Stimulated activated CD8-positive, alpha-beta memory T cell treated with anti-CD3 and anti-CD28 coated beads, Interleukin-12 subunit alpha, Interleukin-12 subunit beta, amount 100 ng/mL, for 24 hours (primary cell): Measurements from ENCODE around the gene ADAMTSL1.
"Not testable (repeated sequence)": the region's sequence is repeated elsewhere in the genome, so short reads cannot be mapped to it uniquely, and the experiment has no call there.

Source experiments
- DNase-seq: peaks from one replicate; pipeline ENCODE4 v3.0.0-alpha.2; 2020; ENCODE audit errors: extremely low read depth

ADAMTSL1 gene

DNA sequence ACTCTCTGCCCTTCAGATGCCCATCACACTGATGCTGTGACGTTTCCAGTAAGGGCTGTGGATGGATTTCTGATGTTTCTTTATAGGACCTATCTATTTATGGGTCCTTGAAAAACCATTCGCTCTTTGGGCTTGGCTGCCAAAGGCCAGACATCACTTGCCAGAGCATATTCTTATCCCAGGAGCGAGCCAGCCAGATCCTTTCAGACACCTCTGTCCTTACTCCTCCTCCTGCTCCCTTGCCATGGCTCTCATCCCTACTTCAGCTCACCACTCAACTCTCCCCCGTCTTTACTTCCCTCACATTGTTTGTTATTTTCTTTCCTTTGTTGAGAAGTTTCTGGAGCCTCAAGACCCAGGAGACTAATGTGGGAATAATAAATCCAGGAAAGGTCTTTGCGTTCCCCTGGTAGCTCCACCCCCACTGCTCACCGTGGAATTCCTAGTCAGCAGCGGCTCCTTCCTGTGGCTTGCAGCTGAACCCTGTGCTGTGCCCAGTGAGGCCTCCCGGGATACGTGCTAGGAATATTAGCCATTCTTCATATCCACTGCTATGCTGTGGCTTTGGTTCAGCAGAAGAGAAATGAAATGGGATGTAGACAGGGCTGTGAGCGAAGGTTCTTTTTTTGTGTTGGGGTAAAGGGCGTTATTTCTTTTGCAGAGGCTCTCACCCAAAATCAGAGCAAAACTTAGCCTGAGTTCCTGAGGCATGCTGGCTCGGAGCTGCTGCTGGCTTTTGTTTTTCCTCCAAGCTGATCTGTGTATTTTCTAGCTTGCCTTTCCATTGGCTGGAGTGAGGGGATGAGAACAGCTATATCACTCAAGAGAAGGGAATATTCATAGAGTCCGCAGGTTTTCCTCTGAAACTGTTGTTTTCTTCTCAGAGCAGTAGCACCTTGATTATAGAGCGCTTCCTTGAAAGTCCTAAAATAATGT, 387.9 kb downstream of the ADAMTSL1 start:
- DNase-seq: no peak

DNA sequence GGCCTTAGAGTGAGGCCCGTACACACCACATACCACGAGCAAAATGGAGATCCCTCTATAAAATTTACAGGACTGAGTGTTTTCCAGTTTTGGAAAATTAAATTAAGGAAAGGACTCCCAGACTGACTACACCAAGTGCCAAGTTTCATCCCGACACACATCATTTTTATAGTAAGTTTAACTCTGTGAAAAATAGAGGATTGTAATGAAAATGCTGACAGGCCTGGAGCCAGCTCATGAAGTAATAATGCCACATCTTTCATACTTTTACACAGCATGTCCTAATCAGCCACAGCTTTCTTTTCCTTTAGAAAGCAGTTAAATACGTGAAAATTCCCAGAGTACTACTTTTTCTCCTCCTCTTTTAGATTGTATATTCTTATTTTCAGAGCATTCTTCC, 389.8 kb downstream of the ADAMTSL1 start:
- no peak for DNase-seq

DNA sequence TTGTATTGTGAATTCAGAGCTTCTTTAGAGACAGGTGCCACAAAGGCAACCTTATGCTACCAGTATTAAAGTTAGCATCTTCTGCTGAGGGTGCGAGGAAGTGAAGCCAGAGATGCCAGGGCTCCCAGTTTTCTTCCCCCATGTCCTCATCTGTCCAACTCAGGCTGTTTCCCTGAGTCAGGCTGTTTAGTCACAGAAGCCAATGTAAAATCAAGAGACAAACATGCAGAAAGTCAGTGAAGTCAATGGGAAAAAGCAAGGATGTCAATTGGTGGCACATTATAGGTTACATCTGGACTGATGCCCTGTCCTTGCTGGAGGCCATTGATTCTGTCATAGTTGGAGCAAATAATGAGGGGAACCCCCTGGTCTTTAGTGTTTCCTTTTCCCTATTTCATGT, 390.6 kb downstream of the ADAMTSL1 start:
- no peak for DNase-seq

DNA sequence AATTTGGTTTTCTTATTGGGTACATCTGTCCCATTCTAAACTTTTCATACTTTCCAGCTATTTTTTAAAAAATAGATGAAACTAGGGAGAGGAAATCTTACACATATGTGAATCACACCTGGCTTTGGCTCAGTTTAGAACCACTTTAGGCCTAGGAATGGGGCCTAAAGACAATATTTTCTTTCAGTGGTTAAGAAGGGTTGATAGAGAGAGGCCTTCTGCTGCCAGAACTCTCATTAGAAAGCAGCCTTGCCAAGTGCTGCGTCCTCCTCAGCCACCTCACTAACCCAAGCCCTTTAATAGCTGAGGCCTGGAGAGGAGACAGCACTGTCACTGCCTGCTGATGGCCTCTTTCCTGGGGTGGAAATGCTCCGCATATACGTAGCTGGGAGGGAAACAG, 391.6 kb downstream of the ADAMTSL1 start:
- no peak for DNase-seq

DNA sequence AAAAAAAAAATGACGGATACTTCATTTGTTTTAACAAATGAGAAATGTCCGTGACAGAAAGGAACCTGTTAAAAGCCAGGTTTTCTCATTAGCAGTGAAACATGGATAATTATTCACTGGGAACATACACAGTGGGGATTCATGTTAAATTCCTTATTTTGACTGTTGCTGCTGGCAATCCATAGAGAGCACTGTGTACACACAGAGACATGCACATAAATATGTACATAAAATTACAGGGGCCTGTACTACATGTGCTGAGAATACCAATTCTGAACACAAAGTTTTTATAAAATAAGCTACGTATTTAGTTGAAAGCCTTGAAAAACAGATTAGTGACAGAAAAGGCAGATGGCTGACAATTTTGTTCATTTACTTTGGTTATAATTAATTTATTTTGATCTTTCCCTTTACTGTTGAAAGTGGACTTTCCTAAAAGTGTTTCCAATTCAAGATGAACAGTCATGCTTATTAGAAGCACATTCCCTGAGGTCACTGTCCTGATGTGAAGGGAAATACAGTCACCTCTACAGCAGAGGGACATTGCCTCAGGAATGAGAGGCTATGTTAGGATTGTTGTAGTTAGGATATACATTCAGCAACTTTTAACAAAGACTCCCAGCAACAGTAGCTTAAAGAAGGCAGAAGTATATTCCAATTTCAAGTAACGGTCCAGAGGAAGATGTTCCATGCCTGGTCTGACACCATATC, 392.3 kb downstream of the ADAMTSL1 start:
- DNase-seq: no peak

DNA sequence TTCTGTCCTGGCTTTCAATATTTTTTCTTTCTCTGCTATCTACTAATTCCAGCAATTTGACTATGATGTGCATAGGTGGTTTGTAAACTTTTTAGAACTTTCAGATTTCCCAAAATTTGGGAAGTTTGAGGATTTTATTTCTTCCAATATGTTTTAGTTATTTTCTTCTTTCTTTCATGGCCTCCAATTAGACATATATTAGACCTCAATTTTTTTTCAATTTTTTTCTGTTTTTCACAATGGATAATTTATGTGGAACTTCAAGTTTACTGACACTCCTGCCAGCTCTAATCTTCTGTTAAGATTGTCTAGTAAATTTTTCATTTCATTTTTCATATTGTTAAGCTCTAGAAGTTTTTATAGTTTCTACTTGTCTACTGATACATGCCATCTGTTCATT, 395.8 kb downstream of the ADAMTSL1 start:
- no peak for DNase-seq

DNA sequence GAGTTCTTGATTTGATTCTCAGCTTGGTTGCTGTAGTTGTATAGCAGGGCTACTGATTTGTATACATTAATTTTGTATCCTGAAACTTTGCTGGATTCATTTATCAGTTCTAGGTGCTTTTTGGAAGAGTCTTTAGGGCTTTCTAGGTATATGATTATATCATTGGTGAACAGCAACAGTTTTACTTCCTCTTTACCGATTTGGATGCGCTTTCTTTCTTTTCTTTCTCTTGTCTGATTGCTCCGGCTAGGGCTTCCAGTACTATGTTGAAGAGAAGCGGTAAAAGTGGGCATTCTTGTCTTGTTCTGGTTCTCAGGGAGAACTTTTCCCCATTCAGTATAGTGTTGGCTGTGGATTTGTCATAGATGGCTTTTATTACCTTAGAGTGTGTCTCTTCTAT, 400.1 kb downstream of the ADAMTSL1 start:
- no peak for DNase-seq

DNA sequence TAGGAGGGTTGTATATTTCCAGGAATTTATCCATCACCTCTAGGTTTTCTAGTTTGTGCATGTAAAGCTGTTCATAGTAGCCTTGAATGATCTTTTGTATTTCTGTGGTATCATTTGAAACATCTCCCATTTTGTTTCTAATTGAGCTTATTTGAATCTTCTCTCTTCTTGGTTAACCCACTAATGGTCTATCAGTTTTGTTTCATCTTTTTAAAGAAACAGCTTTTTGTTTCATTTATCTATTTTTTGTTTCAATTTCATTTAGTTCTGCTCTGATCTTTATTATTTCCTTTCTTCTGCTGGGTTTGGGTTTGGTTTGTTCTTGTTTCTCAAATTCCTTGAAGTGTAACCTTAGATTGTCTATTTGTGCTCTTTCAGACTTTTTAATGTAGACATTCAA, 401.0 kb downstream of the ADAMTSL1 start:
- not testable (repeated sequence) for DNase-seq

DNA sequence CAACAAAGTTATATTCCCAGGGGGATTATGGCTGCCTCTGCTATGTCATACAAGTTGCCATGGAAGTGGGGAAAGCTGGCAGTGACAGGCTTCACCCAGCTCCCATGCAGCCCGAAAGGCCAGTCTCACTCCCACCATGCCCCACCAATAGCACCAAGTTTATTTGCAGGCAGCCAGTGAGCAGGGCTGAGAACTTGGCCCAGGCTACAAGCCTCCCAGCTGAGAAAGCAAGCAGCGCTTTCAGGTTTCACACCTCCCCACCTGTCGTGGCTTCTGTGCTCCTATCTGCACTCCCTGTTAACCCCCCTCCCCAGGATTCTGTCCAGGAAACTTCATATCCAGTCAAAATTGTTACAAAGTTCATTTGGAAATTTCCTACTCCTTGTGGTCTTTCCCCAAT, 404.0 kb downstream of the ADAMTSL1 start:
- no peak for DNase-seq

DNA sequence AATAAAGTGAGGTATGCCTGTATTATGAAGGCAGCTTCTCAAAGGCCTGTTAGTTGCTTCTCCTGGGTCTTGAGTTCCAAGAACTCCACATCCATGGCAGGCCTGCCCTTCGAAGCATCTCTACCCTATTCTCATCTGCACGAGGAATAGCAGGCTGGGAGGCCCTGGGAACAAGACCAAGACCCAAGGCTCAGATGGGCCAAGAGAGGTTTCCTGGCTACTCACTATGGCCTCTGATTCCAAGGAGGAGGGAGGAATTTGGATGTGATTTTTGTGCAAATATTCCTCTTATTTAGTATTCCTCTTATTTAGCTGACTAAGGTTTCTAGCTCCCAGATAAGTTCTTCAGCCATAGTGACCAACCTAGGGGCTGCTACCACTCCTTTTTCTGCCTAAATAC, 407.8 kb downstream of the ADAMTSL1 start:
- DNase-seq: no peak

DNA sequence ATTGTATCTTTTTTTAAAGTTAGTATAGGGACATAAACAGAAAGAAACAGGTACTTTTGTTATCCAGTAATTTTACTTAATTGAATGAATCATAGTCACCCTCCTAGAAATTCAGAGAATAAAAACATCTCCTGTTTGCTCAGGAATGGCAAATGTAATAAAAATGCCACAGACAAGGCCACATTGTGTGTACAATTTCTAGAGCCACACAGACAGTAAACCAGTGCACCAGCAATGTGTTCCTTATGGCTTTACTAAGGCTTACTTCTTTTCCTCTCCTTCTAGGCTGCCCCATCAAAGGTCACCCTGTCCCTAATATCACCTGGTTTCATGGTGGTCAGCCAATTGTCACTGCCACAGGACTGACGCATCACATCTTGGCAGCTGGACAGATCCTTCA, 413.6 kb downstream of the ADAMTSL1 start:
- DNase-seq: no peak

DNA sequence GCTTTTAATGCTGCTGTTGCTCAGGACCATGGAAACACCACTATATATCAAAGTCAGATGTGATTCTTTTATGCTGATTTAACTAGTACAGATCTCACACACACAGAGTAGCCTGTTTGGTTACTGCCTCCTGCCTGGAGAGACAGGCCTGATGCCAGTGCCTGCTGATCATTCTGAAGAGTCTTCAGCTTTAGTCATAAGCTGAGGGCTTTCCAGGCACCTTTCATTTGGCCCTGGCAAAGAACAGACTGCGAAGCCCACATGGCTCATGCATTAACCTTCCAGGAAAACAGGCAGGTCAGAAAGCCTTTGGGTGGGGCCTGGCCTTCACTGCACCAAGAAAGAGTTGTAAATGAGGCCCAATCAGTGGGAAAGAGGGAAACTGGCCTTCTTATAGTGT, 414.3 kb downstream of the ADAMTSL1 start:
- DNase-seq: no peak

DNA sequence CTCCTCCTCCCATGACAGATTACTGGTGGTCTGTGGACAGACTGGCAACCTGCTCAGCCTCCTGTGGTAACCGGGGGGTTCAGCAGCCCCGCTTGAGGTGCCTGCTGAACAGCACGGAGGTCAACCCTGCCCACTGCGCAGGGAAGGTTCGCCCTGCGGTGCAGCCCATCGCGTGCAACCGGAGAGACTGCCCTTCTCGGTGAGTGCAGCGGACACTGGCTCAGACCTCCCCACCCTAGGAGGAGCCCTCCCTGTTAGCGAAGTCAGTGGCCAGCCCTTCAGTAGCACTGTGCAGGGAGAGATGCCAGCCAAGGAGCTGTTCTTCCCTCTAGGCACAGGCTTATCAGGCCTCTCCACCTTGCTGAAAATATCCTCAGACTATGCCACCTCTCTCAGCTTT, 415.6 kb downstream of the ADAMTSL1 start:
- DNase-seq: no peak

DNA sequence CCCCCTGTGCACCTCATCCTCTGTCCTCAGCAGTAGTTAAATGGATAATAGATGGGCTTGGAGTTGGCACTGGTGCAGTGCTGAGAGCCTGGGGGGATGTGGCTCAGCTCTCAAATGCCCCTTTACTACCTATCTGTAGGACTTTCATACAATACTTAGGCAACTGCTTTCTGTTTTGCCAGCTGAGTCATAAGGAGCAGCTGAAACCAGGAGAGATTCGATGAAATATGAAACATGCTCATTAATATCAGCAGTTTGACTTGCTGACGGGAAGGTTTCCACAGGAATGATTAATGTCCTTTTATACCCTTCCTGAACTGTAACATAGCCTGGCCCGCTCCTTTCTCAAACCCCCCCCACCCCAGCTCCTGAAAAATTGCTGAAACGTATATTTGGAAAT, 416.4 kb downstream of the ADAMTSL1 start:
- no peak for DNase-seq

DNA sequence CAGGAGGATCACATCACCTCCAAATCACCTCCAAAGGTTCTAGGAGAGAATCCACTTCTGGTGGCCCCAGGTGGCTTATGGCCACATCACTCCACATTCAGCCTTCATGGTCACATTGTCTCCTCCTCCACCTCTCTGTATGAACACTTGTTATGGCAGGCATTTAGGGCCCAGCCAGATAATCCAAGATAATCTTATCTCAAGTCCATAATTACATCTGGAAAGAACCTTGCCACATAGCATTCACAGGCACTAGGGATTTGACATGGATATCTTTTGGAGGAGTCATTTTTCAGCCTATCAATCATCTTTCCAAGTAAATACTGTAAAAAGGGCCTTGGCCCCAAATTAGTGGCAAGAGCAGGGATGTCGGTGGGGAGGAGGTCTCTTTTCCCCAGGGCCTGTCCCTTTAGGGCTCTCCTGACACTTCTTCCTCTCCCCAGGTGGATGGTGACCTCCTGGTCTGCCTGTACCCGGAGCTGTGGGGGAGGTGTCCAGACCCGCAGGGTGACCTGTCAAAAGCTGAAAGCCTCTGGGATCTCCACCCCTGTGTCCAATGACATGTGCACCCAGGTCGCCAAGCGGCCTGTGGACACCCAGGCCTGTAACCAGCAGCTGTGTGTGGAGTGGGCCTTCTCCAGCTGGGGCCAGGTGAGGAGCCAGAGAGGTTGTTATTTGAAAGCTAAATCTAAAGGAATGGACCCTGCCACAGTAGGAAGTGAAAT, 418.2 kb downstream of the ADAMTSL1 start:
- DNase-seq: no peak

DNA sequence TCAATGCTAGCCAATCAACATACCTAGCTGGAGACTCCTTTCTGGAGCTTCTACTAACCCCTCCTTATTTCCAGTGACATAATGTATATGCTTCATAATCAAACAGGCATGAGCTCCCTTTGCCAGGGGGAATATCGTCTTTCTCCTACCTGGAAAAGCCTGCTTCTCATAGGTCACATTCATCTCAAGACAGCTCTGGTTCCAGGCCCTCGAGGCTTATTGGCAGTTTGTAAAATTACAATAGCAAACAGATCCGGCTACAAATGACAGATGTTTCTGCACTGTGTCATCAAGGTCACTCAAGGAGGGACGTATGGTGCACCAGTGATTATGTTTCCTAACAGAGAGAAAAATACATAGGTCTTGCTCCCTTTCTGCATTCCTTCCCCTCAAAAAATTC, 419.1 kb downstream of the ADAMTSL1 start:
- no peak for DNase-seq

DNA sequence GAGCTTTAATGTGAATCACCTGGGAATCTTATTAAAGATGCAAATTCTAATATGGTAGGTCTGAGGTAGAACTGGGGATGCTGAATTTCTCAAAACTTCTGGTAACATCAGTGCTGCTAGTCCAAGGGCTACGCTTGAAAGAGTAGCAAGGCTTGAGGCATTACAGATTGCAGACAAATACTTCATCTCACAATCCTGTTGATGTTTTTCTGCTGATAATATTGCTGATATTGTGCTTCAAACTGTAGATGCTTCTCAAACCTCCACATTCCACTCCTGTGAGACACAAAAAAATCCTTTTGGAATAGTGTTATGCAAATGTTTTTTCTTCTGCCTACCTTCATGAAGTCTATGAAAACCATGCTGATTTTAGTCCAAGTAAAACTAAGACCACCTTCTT, 419.5 kb downstream of the ADAMTSL1 start:
- DNase-seq: no peak

DNA sequence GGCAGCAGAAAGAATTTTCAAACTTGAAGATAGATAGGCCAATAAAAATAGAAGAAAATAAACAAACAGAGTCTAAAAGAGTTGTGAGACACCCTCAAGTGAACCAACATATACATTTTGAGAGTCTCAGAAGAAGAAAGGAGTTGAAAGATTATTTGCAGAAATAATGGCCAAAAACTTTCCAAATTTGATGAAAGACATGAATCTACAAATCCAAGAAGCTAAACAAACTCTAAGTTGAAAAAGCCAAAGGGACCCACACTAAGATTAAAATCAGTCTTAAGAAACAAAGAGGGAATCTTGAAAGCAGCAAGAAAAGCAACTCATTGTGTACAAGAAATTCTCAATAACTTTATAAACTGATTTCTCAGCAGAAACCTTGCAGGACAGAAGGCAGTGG, 422.1 kb downstream of the ADAMTSL1 start:
- DNase-seq: no peak

DNA sequence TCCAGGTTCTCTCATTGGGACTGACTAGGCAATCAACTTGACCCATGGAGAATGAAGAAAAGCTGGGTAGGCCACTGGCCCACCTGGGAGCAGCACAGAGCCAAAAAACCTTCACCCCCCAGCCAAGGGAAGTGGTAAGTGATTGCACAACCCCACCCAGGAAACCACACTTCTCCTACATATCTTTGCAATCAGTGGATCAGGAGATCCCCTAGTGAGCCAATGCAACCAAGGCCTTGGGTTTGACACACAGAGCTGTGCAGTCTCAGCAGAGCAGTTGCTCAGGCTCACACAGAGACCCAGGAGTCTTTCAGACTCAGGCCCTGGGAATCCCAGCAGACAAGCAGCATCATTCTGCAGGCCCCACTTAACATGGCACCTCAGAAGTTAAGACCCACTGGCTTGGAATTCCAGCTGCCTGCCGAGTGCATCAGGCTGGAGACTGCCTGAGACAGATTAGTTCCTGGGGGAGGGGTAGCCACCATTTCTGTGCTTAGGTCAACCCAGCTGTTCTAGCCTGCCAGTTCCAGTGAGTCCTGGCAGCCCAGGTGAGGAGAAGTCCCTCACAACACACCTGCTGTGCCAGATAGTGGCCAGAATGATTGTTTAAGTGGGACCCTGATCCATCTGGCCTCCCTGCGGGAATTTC, 422.7 kb downstream of the ADAMTSL1 start:
- no peak for DNase-seq

DNA sequence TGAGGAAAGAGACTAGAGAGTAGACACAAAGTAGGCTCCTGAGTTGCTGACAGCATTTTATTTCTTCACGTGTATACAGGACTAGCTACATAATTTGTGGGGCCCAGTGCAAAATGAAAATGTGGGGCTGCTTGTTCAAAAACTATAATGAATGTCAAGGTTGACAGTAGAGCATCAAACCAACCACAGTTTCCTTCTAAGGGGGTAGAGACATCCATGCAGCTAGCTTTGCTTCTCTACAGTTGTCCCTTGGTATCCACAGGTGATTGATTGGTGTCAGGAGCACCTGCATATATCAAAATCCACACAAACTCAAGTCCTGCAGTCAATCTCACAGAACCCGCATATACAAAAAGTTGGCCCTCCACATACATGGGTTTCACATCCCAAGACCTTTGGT, 429.5 kb downstream of the ADAMTSL1 start:
- DNase-seq: no peak

DNA sequence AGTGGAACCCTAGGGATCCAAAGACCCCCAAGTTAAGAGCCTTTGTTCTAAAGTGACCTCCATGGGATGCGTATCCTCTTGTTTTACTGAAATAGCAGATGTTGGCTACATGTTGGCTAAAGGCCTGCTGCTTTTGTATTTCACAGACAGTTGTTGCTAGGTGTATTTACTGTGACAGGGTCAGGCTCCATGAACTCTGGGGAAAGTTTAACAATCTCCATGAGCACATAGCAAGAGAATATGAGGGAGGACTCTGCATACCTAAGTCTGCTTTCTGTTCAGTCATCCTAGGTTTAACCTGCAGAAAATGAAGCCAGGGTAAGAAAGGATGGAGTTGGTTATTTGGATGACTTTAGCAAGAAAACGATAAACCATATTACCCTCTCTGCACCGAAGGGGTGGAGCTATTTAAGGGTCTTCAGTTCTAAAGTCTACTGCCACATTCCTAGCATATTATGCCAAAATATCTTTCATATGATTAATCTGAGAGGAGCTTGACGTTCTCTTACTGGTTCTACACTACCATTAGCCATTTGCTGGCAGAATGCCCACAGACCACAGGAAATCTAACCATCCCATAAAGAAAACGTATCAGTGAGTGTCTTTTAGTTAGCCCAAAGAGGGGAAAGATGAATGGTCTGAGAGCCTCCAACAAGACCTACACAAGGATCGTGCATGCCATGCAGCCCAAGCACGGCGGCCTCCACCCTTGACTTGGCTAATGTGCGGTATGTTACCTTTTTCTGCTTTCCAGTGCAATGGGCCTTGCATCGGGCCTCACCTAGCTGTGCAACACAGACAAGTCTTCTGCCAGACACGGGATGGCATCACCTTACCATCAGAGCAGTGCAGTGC, 431.3 kb downstream of the ADAMTSL1 start:
- no peak for DNase-seq
